Thymus (tissue), 11 donors: Measurements from ENCODE around the gene ADAMTS17. TPM values are rescaled to one million over a fixed set of nuclear protein-coding genes. Genes with fewer than 3 reads are reported as not detected.
"Not testable (repeated sequence)": the region's sequence is repeated elsewhere in the genome, so short reads cannot be mapped to it uniquely, and the experiment has no call there.

Source experiments
- DNase-seq, 9 donors: peaks; one replicate each; pipeline ENCODE4 v3.0.0-alpha.2; 2013; ENCODE audit warnings: low spot score in 9 of 9, low read depth in 6 of 9, missing footprints in 1 of 9
- H3K27ac ChIP-seq, 2 donors: one replicate each; pipeline ENCODE4 v1.5.1; 2013; ENCODE audit warnings: control low read depth in 1 of 2, low read depth in 1 of 2, low read length in 1 of 2, mild to moderate bottlenecking in 1 of 2, moderate library complexity in 1 of 2
- H3K27me3 ChIP-seq, 2 donors: one replicate each; pipeline ENCODE4 v1.5.1; 2013; ENCODE audit warnings: low read length in 1 of 2; ENCODE audit not compliant: control insufficient read depth in 2 of 2, insufficient read depth in 1 of 2
- H3K36me3 ChIP-seq, 2 donors: one replicate each; pipeline ENCODE4 v1.5.1; 2013; ENCODE audit warnings: low read length in 1 of 2, mild to moderate bottlenecking in 1 of 2, moderate library complexity in 1 of 2; ENCODE audit not compliant: control insufficient read depth in 2 of 2, insufficient read depth in 2 of 2
- H3K4me1 ChIP-seq, 2 donors: one replicate each; pipeline ENCODE4 v1.5.1; 2013; ENCODE audit warnings: low read length in 2 of 2; ENCODE audit not compliant: control insufficient read depth in 2 of 2, insufficient read depth in 2 of 2
- H3K4me3 ChIP-seq, 2 donors: one replicate each; pipeline ENCODE4 v1.5.1; 2013; ENCODE audit warnings: low read length in 2 of 2, control low read depth in 1 of 2, mild to moderate bottlenecking in 1 of 2
- H3K9me3 ChIP-seq, 2 donors: one replicate each; pipeline ENCODE4 v1.5.1; 2013; ENCODE audit warnings: low read length in 1 of 2, mild to moderate bottlenecking in 1 of 2; ENCODE audit not compliant: control insufficient read depth in 2 of 2, insufficient read depth in 1 of 2
- WGBS: extraction: QIAGEN DNeasy Blood & Tissue Kit; methylation state at CpG from one replicate; pipeline ENCODE4 v1.1.7; 2013; 5-methylcytosine and 5-hydroxymethylcytosine counted together
- polyA plus RNA-seq: library from polyadenylated mRNA; stranded (reverse); fragments of 200-250 nt; gene quantifications from one replicate; pipeline ENCODE4 v1.2.3, GENCODE V29; 2013
- total RNA-seq: library from RNA; stranded (reverse); fragments of 120-200 nt; gene quantifications from one replicate; pipeline ENCODE4 v1.2.4, GENCODE V29; 2013
- donor health status: healthy.

The ADAMTS17 gene
- total and polyA plus RNA-seq, 2 donors = 5.6 to 10.4 TPM

- DNase-seq = no peak
- Histone ChIP-seq H3K4me3 (no peak overlapping the region), H3K36me3 (peaks cover 0 to 17% of the 10 kb centered on the region in 2 donors), H3K4me1 (no peaks in the 10 kb centered on the region), H3K27ac (no peak overlapping the region), H3K9me3 (no peaks in the 10 kb centered on the region), H3K27me3 (no peaks in the 10 kb centered on the region)
- WGBS = 73% methylated on average over 13 of the region's 13 CpGs
Measured at GRCh38 chr15:100093211-100094126, 248.3 kb downstream of the ADAMTS17 start.

- WGBS = 91% methylated on average over 9 of the region's 9 CpGs
Measured at GRCh38 chr15:100092034-100092433, 249.7 kb downstream of the ADAMTS17 start.

DNA sequence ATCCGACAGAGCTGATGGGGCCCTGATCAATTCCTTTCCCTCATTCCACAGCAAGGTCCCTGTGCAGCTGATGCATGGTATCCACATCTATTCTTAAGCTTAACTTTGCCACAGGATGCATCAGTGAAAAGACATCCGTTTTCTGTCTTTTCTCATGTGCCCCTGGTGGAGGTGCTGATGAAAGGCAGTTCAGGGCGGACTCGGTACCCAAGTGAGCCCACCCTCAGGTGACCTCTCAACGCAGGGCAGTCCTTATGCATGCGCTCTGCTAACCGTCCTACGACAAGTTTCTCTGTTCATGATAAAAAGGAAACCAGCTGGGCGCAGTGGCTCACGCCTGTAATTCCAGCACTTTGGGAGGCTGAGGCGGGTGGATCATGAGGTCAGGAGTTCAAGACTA, 251.4 kb downstream of the ADAMTS17 start:
- no peak for DNase-seq
- no peaks in the 10 kb centered on the region for H3K27me3 ChIP-seq
- no peaks in the 10 kb centered on the region for H3K4me1 ChIP-seq
- H3K36me3 ChIP-seq = peaks cover 0 to 17% of the 10 kb centered on the region in 2 donors
- WGBS = 90% methylated on average over 11 of the region's 11 CpGs
- H3K9me3 ChIP-seq = no peaks in the 10 kb centered on the region
- no peak overlapping the region for H3K27ac ChIP-seq
- no peak overlapping the region for H3K4me3 ChIP-seq

More at GRCh38 chr15:100092034-100092433, 249.7 kb downstream of the ADAMTS17 start:
- no peak for DNase-seq
- Histone ChIP-seq H3K4me3 (no peak overlapping the region), H3K9me3 (no peaks in the 10 kb centered on the region), H3K4me1 (no peaks in the 10 kb centered on the region), H3K36me3 (peaks cover 0 to 17% of the 10 kb centered on the region in 2 donors), H3K27ac (no peak overlapping the region), H3K27me3 (no peaks in the 10 kb centered on the region)

GRCh38 chr15:100084042-100084821, 257.5 kb downstream of the ADAMTS17 start:
- 90% methylated on average over 17 of the region's 17 CpGs for WGBS
- not testable (repeated sequence) for H3K4me1 ChIP-seq, H3K27ac ChIP-seq, DNase-seq, H3K4me3 ChIP-seq, H3K36me3 ChIP-seq, H3K9me3 ChIP-seq, H3K27me3 ChIP-seq

GRCh38 chr15:100083572-100083971, 258.2 kb downstream of the ADAMTS17 start:
- no peak for DNase-seq
- Histone ChIP-seq H3K9me3 (peaks cover 0 to 6% of the 10 kb centered on the region in 2 donors), H3K27me3 (no peaks in the 10 kb centered on the region), H3K4me1 (no peaks in the 10 kb centered on the region), H3K4me3 (no peak overlapping the region), H3K27ac (no peak overlapping the region), H3K36me3 (no peaks in the 10 kb centered on the region)
- WGBS = 90% methylated on average over 2 of the region's 2 CpGs

- Histone ChIP-seq H3K36me3 (no peaks in the 10 kb centered on the region), H3K9me3 (peaks cover 0 to 6% of the 10 kb centered on the region in 2 donors), H3K4me1 (no peaks in the 10 kb centered on the region), H3K27ac (no peak overlapping the region), H3K27me3 (no peaks in the 10 kb centered on the region), H3K4me3 (no peak overlapping the region)
- 91% methylated on average over 7 of the region's 7 CpGs for WGBS
- DNase-seq = no peak
Measured at GRCh38 chr15:100082761-100083402, 258.9 kb downstream of the ADAMTS17 start.

- no peak for DNase-seq
- peaks cover 0 to 6% of the 10 kb centered on the region in 2 donors for H3K9me3 ChIP-seq
- no peaks in the 10 kb centered on the region for H3K27me3 ChIP-seq
- H3K36me3 ChIP-seq = no peaks in the 10 kb centered on the region
- WGBS = 98% methylated on average over 4 of the region's 4 CpGs
- no peak overlapping the region for H3K27ac ChIP-seq
- H3K4me3 ChIP-seq = no peak overlapping the region
- H3K4me1 ChIP-seq = no peaks in the 10 kb centered on the region
Measured at GRCh38 chr15:100081454-100081853, 260.3 kb downstream of the ADAMTS17 start.

DNA sequence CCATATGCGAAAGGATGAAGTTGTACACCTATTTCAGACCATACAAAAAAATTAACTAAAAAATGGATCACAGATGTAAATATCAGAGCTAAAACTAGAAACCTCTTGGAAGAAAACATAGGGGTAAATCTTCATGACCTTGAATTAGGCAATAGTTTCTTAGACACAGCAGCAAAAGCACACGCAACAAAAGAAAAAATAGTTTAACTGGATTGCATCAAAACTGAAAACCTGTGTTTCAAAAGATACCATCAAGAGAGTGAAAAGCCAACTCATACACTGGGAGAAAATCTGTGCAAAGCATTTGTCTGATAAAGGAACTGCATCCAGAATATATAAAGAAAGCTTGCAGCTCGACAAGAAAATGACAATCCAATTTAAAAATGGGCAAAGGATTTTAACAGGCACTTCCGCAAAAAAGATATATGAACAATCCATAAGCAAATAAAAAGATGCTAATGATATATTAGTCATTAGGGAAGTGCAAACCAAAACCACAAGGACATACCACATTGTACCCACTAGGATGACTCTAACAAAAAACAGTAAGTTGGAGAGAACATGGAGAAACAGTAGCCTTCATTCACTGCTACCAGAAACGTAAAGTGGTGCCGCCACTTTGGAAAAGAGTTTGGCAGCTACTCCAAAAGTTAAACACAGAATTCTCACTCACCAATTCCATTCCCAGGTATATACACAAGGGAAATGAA, 263.1 kb downstream of the ADAMTS17 start:
- Histone ChIP-seq H3K27ac (no peak overlapping the region), H3K9me3 (peaks cover 0 to 6% of the 10 kb centered on the region in 2 donors), H3K27me3 (no peaks in the 10 kb centered on the region), H3K4me1 (no peaks in the 10 kb centered on the region), H3K4me3 (no peak overlapping the region), H3K36me3 (no peaks in the 10 kb centered on the region)
- 69% methylated on average over 6 of the region's 6 CpGs for WGBS
- DNase-seq = no peak
